GM13976 (cell line): ENCODE data around the gene CASP9.

Experiments used
- DNase-seq: peaks from one replicate; pipeline ENCODE4 v3.0.0; 2012; ENCODE audit warnings: low spot score
- CTCF ChIP-seq: IDR thresholded peaks from 2 replicates; pipeline ENCODE4 v1.5.1; 2012; ENCODE audit warnings: borderline replicate concordance, mild to moderate bottlenecking; ENCODE audit not compliant: insufficient read depth; ENCODE audit errors: extremely low read depth, missing control alignments, control extremely low read depth
- in situ Hi-C: fragments of 300-500 bp; cut with MboI; formaldehyde crosslinking; loops from one replicate; pipeline ENCODE4 v1.12.0; 2022; ENCODE audit warnings: low sequenced_read_pairs, mixed read lengths, inconsistent platforms; ENCODE audit not compliant: unreplicated experiment

CASP9 gene

DNA sequence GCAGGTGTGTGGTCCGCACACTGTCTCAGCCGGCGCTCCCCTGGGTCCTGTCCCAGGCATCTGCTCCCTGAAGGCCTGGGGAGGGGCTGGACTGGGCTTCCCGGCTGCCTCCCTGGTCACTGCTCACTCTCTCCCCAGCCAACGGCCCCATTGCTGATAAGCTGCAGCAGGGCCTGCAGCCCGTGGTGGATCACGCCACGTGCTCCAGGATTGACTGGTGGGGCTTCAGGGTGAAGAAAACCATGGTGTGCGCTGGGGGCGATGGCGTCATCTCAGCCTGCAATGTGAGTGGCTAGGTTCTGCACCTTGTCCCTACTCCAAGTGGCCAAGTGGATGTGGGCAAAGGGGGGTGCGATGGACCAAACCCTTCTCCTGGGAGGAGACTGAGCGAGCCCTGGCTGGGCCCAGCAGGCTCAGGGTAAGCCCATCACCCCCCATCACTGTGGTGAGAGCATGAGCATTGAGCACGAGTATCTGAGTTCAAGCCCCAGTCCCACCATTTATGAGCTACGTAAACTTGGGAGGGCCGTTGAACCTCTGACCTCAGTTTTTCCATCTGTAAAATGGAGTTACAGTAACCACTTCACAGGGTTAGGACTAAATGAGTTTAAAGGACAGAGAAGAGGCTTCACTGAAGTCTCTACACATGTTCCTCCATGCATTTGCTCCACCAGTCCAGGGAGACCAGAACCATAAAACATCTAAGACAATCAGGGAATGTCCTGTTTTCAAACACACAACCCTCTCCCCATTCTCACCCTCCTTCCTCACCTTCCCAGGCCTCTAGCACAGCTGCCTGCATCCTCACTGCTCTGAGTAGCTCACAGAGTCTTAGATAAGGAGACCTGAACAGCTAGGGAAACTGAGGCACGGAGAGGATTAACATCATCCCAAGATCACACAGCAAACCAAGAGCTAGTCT lies 79.3 kb downstream of the CASP9 start:
- TF ChIP-seq CTCF = no peak
- DNase-seq = peak; percentile 24
- in situ Hi-C loops = no loop called here

- in situ Hi-C loops = no loop called here
- no peak for TF ChIP-seq CTCF
- DNase-seq = no peak
Observed at GRCh38 chr1:15443281-15443680, 80.7 kb downstream of the CASP9 start.

DNA sequence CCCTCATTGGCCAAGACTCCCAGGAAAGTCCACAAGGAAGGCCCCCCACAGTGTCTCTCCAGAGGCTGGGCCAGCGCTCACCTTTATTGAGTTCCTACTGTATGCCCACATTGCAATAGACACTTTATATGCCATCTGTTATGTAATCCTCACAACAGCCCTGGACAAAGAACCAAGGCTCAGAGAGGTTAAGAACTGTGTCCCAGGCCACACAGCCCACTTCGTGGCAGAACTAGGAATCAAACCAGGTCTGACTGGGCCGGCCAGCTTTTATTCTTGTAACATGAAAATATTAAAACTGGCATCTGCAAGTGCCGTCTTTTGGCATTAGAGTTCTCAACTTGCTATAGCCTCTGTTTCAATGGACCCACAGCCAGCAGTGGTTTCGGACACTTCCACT lies 81.3 kb downstream of the CASP9 start:
- no peak for DNase-seq
- in situ Hi-C loops = no loop called here
- TF ChIP-seq CTCF = no peak

- no peak for DNase-seq
- in situ Hi-C loops = no loop called here
- no peak for TF ChIP-seq CTCF
Observed at GRCh38 chr1:15442119-15442518, 81.9 kb downstream of the CASP9 start.
